DMS153 (cell line): ENCODE data around the gene CDC42SE1.
A peak's percentile ranks its signal among the peaks of the same experiment; 100 is the strongest.
"Not testable (repeated sequence)": the region's sequence is repeated elsewhere in the genome, so short reads cannot be mapped to it uniquely, and the experiment has no call there.

Experiments
- DNase-seq: peaks from one replicate; lab custom pipeline; 2025; lab: John Stamatoyannopoulos, UW

CDC42SE1 gene

GRCh38 chr1:151059109-151060006 is at the start of gene CDC42SE1:
Gene CDC42SE1, minus strand, starts transcription at chr1:151059622. Its CDS starts 3,892 bp downstream, at chr1:151055730.
- DNase-seq = peak; percentile 78

GRCh38 chr1:151108331-151108730 is 48.9 kb upstream of the CDC42SE1 start:
- no peak for DNase-seq

GRCh38 chr1:151106894-151107293 is 47.5 kb upstream of the CDC42SE1 start:
- no peak for DNase-seq

- no peak for DNase-seq
Measured at GRCh38 chr1:151104630-151105029, 45.2 kb upstream of the CDC42SE1 start.

- DNase-seq = no peak
Measured at GRCh38 chr1:151098126-151098525, 38.7 kb upstream of the CDC42SE1 start.

GRCh38 chr1:151097426-151097825 is 38.0 kb upstream of the CDC42SE1 start:
- DNase-seq = not testable (repeated sequence)

GRCh38 chr1:151085953-151086559 is 26.6 kb upstream of the CDC42SE1 start:
- no peak for DNase-seq

- DNase-seq = no peak
Measured at GRCh38 chr1:151072224-151072623, 12.8 kb upstream of the CDC42SE1 start.

- peak; percentile 95 for DNase-seq
Measured at GRCh38 chr1:151070474-151071276, 11.3 kb upstream of the CDC42SE1 start, which contains the start of gene GABPB2. Gene GABPB2, plus strand, starts transcription at chr1:151070761. Its CDS starts 17,429 bp downstream, at chr1:151088190.

- DNase-seq = no peak
Measured at GRCh38 chr1:151069103-151069486, 9.7 kb upstream of the CDC42SE1 start.

- DNase-seq = no peak
Measured at GRCh38 chr1:151067185-151067584, 7.8 kb upstream of the CDC42SE1 start.

- DNase-seq = no peak
Measured at GRCh38 chr1:151065089-151065645, 5.7 kb upstream of the CDC42SE1 start.

GRCh38 chr1:151062741-151063371 is 3.4 kb upstream of the CDC42SE1 start:
- DNase-seq = no peak

GRCh38 chr1:151061704-151062103 is 2.3 kb upstream of the CDC42SE1 start:
- no peak for DNase-seq

- DNase-seq = no peak
Measured at GRCh38 chr1:151060657-151061421, 1.4 kb upstream of the CDC42SE1 start.

- peak; percentile 67 for DNase-seq
Measured at GRCh38 chr1:151060007-151060656, 710 bp upstream of the CDC42SE1 start, which contains the start of gene MLLT11. Gene MLLT11, plus strand, starts transcription at chr1:151060397. Its CDS starts 6,828 bp downstream, at chr1:151067225.

- peak; percentile 77 for DNase-seq
Measured at GRCh38 chr1:151058692-151059091, 730 bp downstream of the CDC42SE1 start.

- DNase-seq = no peak
Measured at GRCh38 chr1:151056149-151056548, 3.3 kb downstream of the CDC42SE1 start.

GRCh38 chr1:151055581-151055980 is 3.8 kb downstream of the CDC42SE1 start:
- no peak for DNase-seq

- no peak for DNase-seq
Measured at GRCh38 chr1:151054971-151055547, 4.4 kb downstream of the CDC42SE1 start.
